ENCODE results near the gene CDKN3. TPM values are rescaled to one million over a fixed set of nuclear protein-coding genes. Genes with fewer than 3 reads are reported as not detected.
"Not testable (repeated sequence)": the region's sequence is repeated elsewhere in the genome, so short reads cannot be mapped to it uniquely, and the experiment has no call there.

The CDKN3 gene
- total RNA-seq, 2 experiments from 2014 or later, result 82.6 to 96.0 TPM

- H3K4me1 Mint-ChIP-seq; H3K36me3 Mint-ChIP-seq; H3K27me3 Mint-ChIP-seq; ATAC-seq; CTCF ChIA-PET; H3K9me3 Mint-ChIP-seq (ENCODE audit: low read depth); H3K27ac Mint-ChIP-seq; H3K4me3 Mint-ChIP-seq; DNase-seq: not testable (repeated sequence)
Measured at GRCh38 chr14:54456820-54457608, 60.2 kb downstream of the CDKN3 start.

- H3K36me3 Mint-ChIP-seq, result peaks cover 7% of the 10 kb centered on the region
- DNase-seq, result no peak
Measured at GRCh38 chr14:54457609-54457996, 60.8 kb downstream of the CDKN3 start.

GRCh38 chr14:54458536-54458935 lies 61.7 kb downstream of the CDKN3 start:
- H3K27ac Mint-ChIP-seq; H3K4me1 Mint-ChIP-seq; H3K4me3 Mint-ChIP-seq; H3K36me3 Mint-ChIP-seq; CTCF ChIA-PET; H3K27me3 Mint-ChIP-seq; H3K9me3 Mint-ChIP-seq (ENCODE audit: low read depth); DNase-seq; ATAC-seq: not testable (repeated sequence)

More at GRCh38 chr14:54457609-54457996, 60.8 kb downstream of the CDKN3 start:
- no peak overlapping the region for H3K4me3 Mint-ChIP-seq
- ATAC-seq, result no peak
- CTCF ChIA-PET, result no interaction called here
- H3K27me3 Mint-ChIP-seq, result no peaks in the 10 kb centered on the region
- H3K27ac Mint-ChIP-seq, result no peak overlapping the region
- H3K4me1 Mint-ChIP-seq, result no peaks in the 10 kb centered on the region
- peaks cover 4% of the 10 kb centered on the region for H3K9me3 Mint-ChIP-seq (ENCODE audit: low read depth)

GRCh38 chr14:54459106-54459505 lies 62.3 kb downstream of the CDKN3 start:
- Mint-ChIP-seq H3K36me3 (peaks cover 7% of the 10 kb centered on the region), H3K4me3 (no peak overlapping the region), H3K4me1 (no peaks in the 10 kb centered on the region), H3K9me3 (ENCODE audit: low read depth) (peaks cover 4% of the 10 kb centered on the region), H3K27me3 (no peaks in the 10 kb centered on the region), H3K27ac (no peak overlapping the region)
- CTCF ChIA-PET, result no interaction called here
- no peak for ATAC-seq
- no peak for DNase-seq

GRCh38 chr14:54462048-54462447 lies 65.2 kb downstream of the CDKN3 start:
- no peak overlapping the region for H3K4me3 Mint-ChIP-seq
- H3K9me3 Mint-ChIP-seq (ENCODE audit: low read depth), result peaks cover 4% of the 10 kb centered on the region
- no peak overlapping the region for H3K27ac Mint-ChIP-seq
- no peaks in the 10 kb centered on the region for H3K4me1 Mint-ChIP-seq
- no peak for DNase-seq
- H3K27me3 Mint-ChIP-seq, result no peaks in the 10 kb centered on the region
- H3K36me3 Mint-ChIP-seq, result peaks cover 9% of the 10 kb centered on the region
- ATAC-seq, result no peak
- CTCF ChIA-PET, result interaction anchor here (1.0 kb wide), 1 partner anchor 20 kb away, joined by 3 read pairs; no protein-coding TSS in a partner anchor

GRCh38 chr14:54465654-54466053 lies 68.8 kb downstream of the CDKN3 start:
- no peaks in the 10 kb centered on the region for H3K27me3 Mint-ChIP-seq
- CTCF ChIA-PET, result interaction anchor here (0.6 to 1.0 kb wide), 2 partner anchors 309 to 557 kb away, joined by 3 read pairs; no protein-coding TSS in a partner anchor
- H3K9me3 Mint-ChIP-seq (ENCODE audit: low read depth), result peaks cover 6% of the 10 kb centered on the region
- no peak overlapping the region for H3K27ac Mint-ChIP-seq
- DNase-seq (no peak), ATAC-seq (no peak)
- H3K4me3 Mint-ChIP-seq, result no peak overlapping the region
- no peaks in the 10 kb centered on the region for H3K4me1 Mint-ChIP-seq
- peaks cover 12% of the 10 kb centered on the region for H3K36me3 Mint-ChIP-seq

GRCh38 chr14:54467280-54467679 lies 70.5 kb downstream of the CDKN3 start:
- no peak overlapping the region for H3K4me3 Mint-ChIP-seq
- no peak for DNase-seq
- H3K27ac Mint-ChIP-seq, result no peak overlapping the region
- peaks cover 6% of the 10 kb centered on the region for H3K9me3 Mint-ChIP-seq (ENCODE audit: low read depth)
- no peaks in the 10 kb centered on the region for H3K27me3 Mint-ChIP-seq
- H3K36me3 Mint-ChIP-seq, result peaks cover 14% of the 10 kb centered on the region
- no peaks in the 10 kb centered on the region for H3K4me1 Mint-ChIP-seq
- CTCF ChIA-PET, result no interaction called here
- ATAC-seq, result no peak

Other genes starting within 250 kb of the CDKN3 start
- gene CNIH1, start 44.4 kb downstream of the CDKN3 start, total RNA-seq, result 10 to 100 TPM; 39.8 to 61.9 TPM
- gene GMFB, start 92.0 kb downstream of the CDKN3 start, total RNA-seq, result 10 to 100 TPM; 29.7 to 31.2 TPM
- gene CGRRF1, start 112.9 kb downstream of the CDKN3 start, total RNA-seq, result 10 to 100 TPM in 1 of 2 experiments, 1 to 10 TPM in 1; 10.0 to 10.7 TPM
- 1 to 10 TPM; 1.6 to 1.7 TPM for gene SAMD4A, start 170.1 kb downstream of the CDKN3 start, total RNA-seq

Data from activated CD8-positive, alpha-beta memory T cell treated with anti-CD3 and anti-CD28 coated beads, Interleukin-2, amount 10 ng/mL, durations not matched to agents 7 days and 5 days (primary cell).